Upper lobe of left lung (tissue), 6 donors: ENCODE measurements around the gene DYDC2. TPM values are rescaled to one million over a fixed set of nuclear protein-coding genes. Genes with fewer than 3 reads are reported as not detected.

Source experiments
- ATAC-seq, 2 donors: fragments of 200-7000 bp; cut with Tn5 transposase; one replicate each; pipeline ENCODE4 v1.9.1; 2022; ENCODE audit warnings: mild to moderate bottlenecking in 2 of 2, moderate library complexity in 2 of 2; ENCODE audit not compliant: low FRiP score in 2 of 2
- DNase-seq, 2 donors: peaks; one replicate each; pipeline ENCODE4 v3.0.0-alpha.2; 2019 to 2020
- H3K27ac ChIP-seq, 4 donors: fragments of 200-600 bp; sonication (generic); one replicate each; pipeline ENCODE4 v1.5.1; 2016 to 2019
- H3K27me3 ChIP-seq, 4 donors: fragments of 200-600 bp; sonication (generic); one replicate each; pipeline ENCODE4 v1.5.1; 2017 to 2019
- H3K36me3 ChIP-seq, 4 donors: fragments of 200-600 bp; sonication (generic); one replicate each; pipeline ENCODE4 v1.5.1; 2016 to 2019
- H3K4me1 ChIP-seq, 4 donors: fragments of 200-600 bp; sonication (generic); one replicate each; pipeline ENCODE4 v1.5.1; 2018 to 2019
- H3K4me3 ChIP-seq, 4 donors: fragments of 200-600 bp; sonication (generic); one replicate each; pipeline ENCODE4 v1.5.1; 2017 to 2019; ENCODE audit warnings: mild to moderate bottlenecking in 2 of 4, moderate library complexity in 1 of 4
- H3K9me3 ChIP-seq, 4 donors: fragments of 200-600 bp; sonication (generic); one replicate each; pipeline ENCODE4 v1.5.1; 2018 to 2019
- CTCF ChIP-seq, 6 experiments: fragments of 450-650 bp in 4 of 6; fragments of 200-600 bp in 2 of 6; sonication (generic) in 2 of 6; IDR thresholded peaks; one replicate each; pipeline ENCODE4 v1.5.1; 2016 to 2019; ENCODE audit warnings: antibody characterized with exemption in 6 of 6
- EP300 ChIP-seq, 4 donors: sonication (generic); formaldehyde crosslinking; IDR thresholded peaks; one replicate each; pipeline ENCODE4 v1.5.1; 2017; ENCODE audit warnings: antibody characterized with exemption in 4 of 4, control low read depth in 2 of 4
- POLR2A ChIP-seq, 4 donors: fragments of 450-650 bp; IDR thresholded peaks; one replicate each; pipeline ENCODE4 v1.5.1; 2016 to 2017; ENCODE audit warnings: antibody characterized with exemption in 4 of 4, mild to moderate bottlenecking in 2 of 4
- POLR2AphosphoS5 ChIP-seq, 2 donors: sonication (generic); formaldehyde crosslinking; IDR thresholded peaks; one replicate each; pipeline ENCODE4 v1.5.1; 2017; ENCODE audit warnings: antibody characterized with exemption in 2 of 2
- WGBS, 2 donors: methylation state at CpG; one replicate each; pipeline ENCODE4 v1.1.5; 2017 to 2018; 5-methylcytosine and 5-hydroxymethylcytosine counted together
- total RNA-seq, 6 donors: library from RNA; depleted of rRNA in 4 of 6; stranded (reverse); fragments of >200 nt in 4 of 6; gene quantifications; one replicate each; pipeline versions ENCODE4 v1.1.0 to v1.2.1, GENCODE V29; 2016 to 2021
- donor health status: DM: no; HTN: no; CAD: no; lungs with moderate emphysema.
- donor health status: DM: no; HTN: yes; CAD: no; lungs with severe emphysema.

Gene DYDC2
- total RNA-seq, 6 donors from 2014 or later = 1.9 to 13.7 (median 3.6) TPM; not detected in 2

DNA sequence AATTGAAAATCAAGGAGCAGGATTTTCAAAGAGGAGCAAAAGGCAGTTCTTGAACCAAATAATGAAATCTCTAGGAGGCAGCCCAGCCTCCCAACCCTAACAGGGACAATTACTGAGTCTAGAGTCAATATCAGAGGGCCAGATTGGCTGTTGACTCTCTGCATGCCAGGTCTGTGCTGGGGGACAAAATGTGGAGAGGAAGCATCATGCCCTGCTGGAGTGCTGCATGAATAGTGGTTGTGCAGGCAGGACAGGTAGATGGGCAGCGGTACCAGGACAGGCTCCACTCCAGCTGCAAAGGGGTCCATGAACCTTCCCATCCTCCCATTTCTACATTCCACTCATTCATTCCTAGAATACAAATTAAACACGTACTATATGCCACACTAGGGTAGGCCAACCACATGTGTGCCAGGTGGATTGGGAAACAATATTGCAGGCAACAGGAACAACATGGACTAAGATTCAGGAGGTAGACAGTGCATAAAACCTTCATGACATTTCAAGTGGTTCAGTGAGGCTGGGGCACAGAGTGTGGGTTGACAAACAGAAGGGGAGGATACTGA, 36.8 kb upstream of the DYDC2 start:
- Histone ChIP-seq H3K27ac (no peak overlapping the region), H3K4me1 (no peaks in the 10 kb centered on the region), H3K27me3 (no peaks in the 10 kb centered on the region), H3K9me3 (no peaks in the 10 kb centered on the region), H3K36me3 (no peaks in the 10 kb centered on the region), H3K4me3 (no peak overlapping the region)
- no peak for TF ChIP-seq POLR2AphosphoS5 (IDR thresholded peaks at IDR 0.05)
- no peak for TF ChIP-seq CTCF (IDR thresholded peaks at IDR 0.05)
- no peak for TF ChIP-seq POLR2A (IDR thresholded peaks at IDR 0.05)
- no peak for TF ChIP-seq EP300 (IDR thresholded peaks at IDR 0.05)
- DNase-seq (no peak), ATAC-seq (no peak)
- 88 to 95% methylated on average over 2 of the region's 2 CpGs for WGBS, 2 donors

GRCh38 chr10:80320377-80320776, 36.2 kb upstream of the DYDC2 start:
- no peaks in the 10 kb centered on the region for H3K27me3 ChIP-seq
- no peak for ATAC-seq
- H3K4me1 ChIP-seq = no peaks in the 10 kb centered on the region

GRCh38 chr10:80321183-80321582, 35.4 kb upstream of the DYDC2 start:
- Histone ChIP-seq H3K4me3 (no peak overlapping the region), H3K9me3 (no peaks in the 10 kb centered on the region), H3K27ac (no peak overlapping the region), H3K36me3 (no peaks in the 10 kb centered on the region), H3K27me3 (no peaks in the 10 kb centered on the region), H3K4me1 (no peaks in the 10 kb centered on the region)
- no peak for DNase-seq
- TF ChIP-seq EP300 (IDR thresholded peaks at IDR 0.05) (no peak), POLR2AphosphoS5 (IDR thresholded peaks at IDR 0.05) (no peak), CTCF (IDR thresholded peaks at IDR 0.05) (no peak), POLR2A (IDR thresholded peaks at IDR 0.05) (no peak)
- WGBS, 2 donors = 77 to 82% methylated on average over 5 of the region's 5 CpGs
- no peak for ATAC-seq

More at GRCh38 chr10:80320377-80320776, 36.2 kb upstream of the DYDC2 start:
- DNase-seq = no peak
- Histone ChIP-seq H3K27ac (no peak overlapping the region), H3K9me3 (no peaks in the 10 kb centered on the region), H3K4me3 (no peak overlapping the region), H3K36me3 (no peaks in the 10 kb centered on the region)
- TF ChIP-seq EP300 (IDR thresholded peaks at IDR 0.05) = no peak
- no peak for TF ChIP-seq POLR2A (IDR thresholded peaks at IDR 0.05)

- Histone ChIP-seq H3K4me3 (no peak overlapping the region), H3K27me3 (no peaks in the 10 kb centered on the region), H3K27ac (no peak overlapping the region), H3K4me1 (no peaks in the 10 kb centered on the region), H3K36me3 (no peaks in the 10 kb centered on the region), H3K9me3 (no peaks in the 10 kb centered on the region)
- 73 to 86% methylated on average over 2 of the region's 2 CpGs for WGBS, 2 donors
- no peak for DNase-seq
- no peak for ATAC-seq
- TF ChIP-seq POLR2A (IDR thresholded peaks at IDR 0.05) (no peak), POLR2AphosphoS5 (IDR thresholded peaks at IDR 0.05) (no peak), EP300 (IDR thresholded peaks at IDR 0.05) (no peak), CTCF (IDR thresholded peaks at IDR 0.05) (no peak)
Observed at GRCh38 chr10:80322158-80322557, 34.4 kb upstream of the DYDC2 start.

DNA sequence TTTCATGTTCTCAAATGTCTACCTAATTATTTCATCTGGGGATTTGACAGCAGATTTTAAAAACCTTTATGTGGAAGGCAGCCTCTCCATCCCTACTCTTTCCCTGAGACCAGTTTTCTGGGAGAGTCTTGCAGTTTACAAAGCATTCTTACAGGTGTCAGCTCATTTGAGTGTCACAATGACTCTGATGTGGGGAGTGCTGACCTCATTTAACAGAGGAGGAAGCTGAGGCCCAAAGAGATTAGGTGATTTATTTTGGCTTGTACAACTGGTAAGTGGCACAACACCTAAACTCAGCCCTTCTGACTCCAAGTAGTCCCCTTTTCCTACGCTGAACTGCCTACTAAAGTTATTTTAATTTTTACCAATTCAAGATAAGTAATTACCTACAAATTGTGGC, 33.9 kb upstream of the DYDC2 start:
- ATAC-seq (no peak), DNase-seq (no peak)
- TF ChIP-seq POLR2A (IDR thresholded peaks at IDR 0.05) (no peak), EP300 (IDR thresholded peaks at IDR 0.05) (no peak), CTCF (IDR thresholded peaks at IDR 0.05) (no peak), POLR2AphosphoS5 (IDR thresholded peaks at IDR 0.05) (no peak)
- WGBS, 2 donors = 57 to 69% methylated on average over 1 of the region's 1 CpG
- Histone ChIP-seq H3K9me3 (no peaks in the 10 kb centered on the region), H3K27me3 (no peaks in the 10 kb centered on the region), H3K36me3 (no peaks in the 10 kb centered on the region), H3K4me3 (no peak overlapping the region), H3K4me1 (no peaks in the 10 kb centered on the region), H3K27ac (no peak overlapping the region)
